T-helper 17 cell (primary cell): ENCODE data around the gene TPMT. TPM values are rescaled to one million over a fixed set of nuclear protein-coding genes. Genes with fewer than 3 reads are reported as not detected.

Experiments used
- ATAC-seq: fragments of 150-1000 bp; cut with Tn5 transposase; 2 replicates; pipeline ENCODE4 v1.10.0; 2021; ENCODE audit warnings: mild to moderate bottlenecking, moderate library complexity
- DNase-seq, 3 donors: peaks; one replicate each; pipeline versions ENCODE4 v3.0.0 to v3.0.0-alpha.2; 2020 to 2021
- H3K9me3 ChIP-seq: one replicate; pipeline ENCODE4 v1.7.0; 2013; ENCODE audit warnings: low read length, mild to moderate bottlenecking; ENCODE audit not compliant: control insufficient read depth, poor library complexity, severe bottlenecking
- H3K27ac Mint-ChIP-seq: one replicate; pipeline ENCODE4 v1.8.0; 2022; ENCODE audit warnings: mild to moderate bottlenecking, moderate library complexity, mixed read lengths
- H3K27me3 Mint-ChIP-seq: one replicate; pipeline ENCODE4 v1.8.0; 2022; ENCODE audit warnings: mixed read lengths
- H3K36me3 Mint-ChIP-seq: one replicate; pipeline ENCODE4 v1.8.0; 2022; ENCODE audit warnings: low read depth, mixed read lengths
- H3K4me1 Mint-ChIP-seq: one replicate; pipeline ENCODE4 v1.8.0; 2022; ENCODE audit warnings: mild to moderate bottlenecking, mixed read lengths
- H3K4me3 Mint-ChIP-seq: one replicate; pipeline ENCODE4 v1.8.0; 2022; ENCODE audit warnings: mild to moderate bottlenecking, moderate library complexity, mixed read lengths
- total RNA-seq, 4 donors: library from RNA in 2 of 4; stranded (reverse) in 2 of 4; gene quantifications; one replicate each; pipeline ENCODE4 v1.2.3 and lab custom pipeline; 2022 to 2026

TPMT gene
- total RNA-seq, 2 donors from 2014 or later = 4.4 to 6.1 TPM

DNA sequence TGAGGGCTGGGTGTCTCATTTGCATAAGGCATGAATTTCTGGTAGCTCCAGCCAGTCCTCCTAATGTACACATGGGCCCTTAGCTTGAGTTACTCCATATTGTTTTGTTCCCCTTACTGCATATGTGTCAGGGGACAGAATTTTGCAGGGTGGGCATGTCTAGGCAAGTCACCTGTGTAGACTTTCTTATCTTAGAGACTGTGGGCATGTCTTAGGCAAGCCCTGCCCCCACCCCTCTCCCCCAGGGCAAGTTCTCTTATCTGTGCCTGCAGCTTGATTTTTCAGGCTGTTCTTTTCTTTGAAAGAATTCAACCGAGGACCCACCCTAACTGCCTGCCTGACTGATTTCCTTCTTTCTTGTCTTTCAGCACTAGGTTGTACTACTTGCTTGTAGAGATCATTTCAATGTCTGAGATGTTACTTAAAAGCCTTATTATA is 64.5 kb downstream of the TPMT start:
- peaks cover 15% of the 10 kb centered on the region for H3K27me3 Mint-ChIP-seq
- no peak overlapping the region for H3K27ac Mint-ChIP-seq
- ATAC-seq (no peak), DNase-seq (no peak)
- no peak overlapping the region for H3K4me3 Mint-ChIP-seq
- no peaks in the 10 kb centered on the region for H3K36me3 Mint-ChIP-seq
- H3K9me3 ChIP-seq = no peaks in the 10 kb centered on the region
- no peaks in the 10 kb centered on the region for H3K4me1 Mint-ChIP-seq

DNA sequence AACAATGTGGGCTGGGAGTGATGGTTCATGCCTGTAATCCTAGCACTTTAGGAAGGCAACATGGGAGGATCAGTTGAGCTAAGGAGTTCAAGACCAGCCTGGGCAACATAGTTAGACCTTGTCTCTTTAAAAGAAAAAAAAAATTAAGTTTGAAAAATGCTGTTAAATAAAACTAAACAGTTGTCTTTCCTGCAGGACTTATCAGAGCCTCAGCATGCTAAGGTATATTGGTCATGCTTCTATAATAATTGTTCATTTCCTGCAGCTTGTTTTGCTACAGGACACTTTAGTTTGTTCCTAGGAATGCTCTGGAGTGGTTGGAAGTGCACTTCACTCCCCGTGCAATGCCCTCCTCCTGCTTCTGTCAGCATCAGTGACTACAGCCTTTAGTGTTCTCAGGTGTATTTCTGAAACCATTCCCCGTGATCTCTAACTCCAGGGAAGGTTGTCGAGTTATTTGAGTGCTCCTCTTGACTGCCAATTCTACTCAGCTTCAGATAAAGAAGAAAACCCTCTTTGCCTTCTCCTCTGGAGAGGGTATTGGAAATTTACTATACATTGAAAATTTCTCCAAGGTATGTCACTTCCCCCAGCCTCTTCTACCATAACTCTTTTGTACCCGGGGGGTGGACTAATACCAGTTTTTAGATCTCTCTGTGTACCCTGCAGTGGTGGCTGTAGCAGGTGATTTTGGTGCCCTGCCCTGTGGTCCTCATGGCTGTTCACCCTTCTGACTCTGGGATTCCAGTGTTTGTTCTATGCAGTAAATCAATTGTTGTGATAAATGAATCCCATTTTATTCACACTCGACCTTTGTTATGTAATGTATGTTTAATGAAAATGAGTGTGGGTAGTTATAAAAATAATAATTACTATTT is 66.2 kb downstream of the TPMT start:
- peaks cover 24% of the 10 kb centered on the region for H3K27me3 Mint-ChIP-seq
- no peak overlapping the region for H3K4me3 Mint-ChIP-seq
- DNase-seq (no peak), ATAC-seq (no peak)
- no peaks in the 10 kb centered on the region for H3K9me3 ChIP-seq
- no peak overlapping the region for H3K27ac Mint-ChIP-seq
- H3K36me3 Mint-ChIP-seq = no peaks in the 10 kb centered on the region
- H3K4me1 Mint-ChIP-seq = no peaks in the 10 kb centered on the region

DNA sequence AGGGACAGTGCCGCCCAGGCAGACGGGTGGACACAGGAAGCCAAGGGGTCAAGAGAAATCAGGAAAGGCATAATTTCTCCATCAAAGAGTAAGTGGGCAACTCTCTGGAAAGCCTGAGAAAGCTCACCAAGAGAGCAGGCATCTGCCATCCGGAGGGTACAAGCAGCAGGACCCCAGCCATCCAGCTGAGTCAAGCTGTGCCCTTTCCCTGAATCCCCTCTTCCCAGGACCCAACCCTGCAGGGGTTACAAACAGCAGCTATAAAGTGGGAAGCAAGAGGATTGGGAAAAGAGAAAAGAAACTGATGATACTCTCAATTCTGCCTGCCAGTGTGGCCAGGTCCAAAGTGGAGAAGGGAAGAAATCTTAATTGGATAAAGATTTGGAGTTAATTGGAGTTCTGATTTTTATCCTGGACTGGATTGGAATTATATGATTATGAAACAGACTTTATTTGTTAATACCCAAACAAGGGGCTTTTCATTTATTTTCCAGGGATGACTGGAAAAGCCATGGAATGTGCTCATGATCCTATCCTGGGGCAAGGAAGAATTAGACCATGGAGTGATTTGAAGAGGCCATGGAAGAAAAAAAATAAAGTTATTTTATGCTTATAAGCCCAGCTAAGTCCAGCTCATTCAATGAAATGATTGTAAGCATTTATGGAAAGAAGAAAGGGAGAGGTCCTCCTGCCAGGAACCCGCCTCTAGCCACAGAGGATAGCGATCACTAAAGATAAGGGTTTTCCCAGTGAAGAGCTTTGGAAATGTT is 67.3 kb downstream of the TPMT start:
- DNase-seq = no peak
- no peaks in the 10 kb centered on the region for H3K9me3 ChIP-seq
- H3K4me3 Mint-ChIP-seq = no peak overlapping the region
- no peaks in the 10 kb centered on the region for H3K4me1 Mint-ChIP-seq
- H3K36me3 Mint-ChIP-seq = no peaks in the 10 kb centered on the region
- no peak for ATAC-seq
- no peak overlapping the region for H3K27ac Mint-ChIP-seq
- peaks cover 24% of the 10 kb centered on the region for H3K27me3 Mint-ChIP-seq

DNA sequence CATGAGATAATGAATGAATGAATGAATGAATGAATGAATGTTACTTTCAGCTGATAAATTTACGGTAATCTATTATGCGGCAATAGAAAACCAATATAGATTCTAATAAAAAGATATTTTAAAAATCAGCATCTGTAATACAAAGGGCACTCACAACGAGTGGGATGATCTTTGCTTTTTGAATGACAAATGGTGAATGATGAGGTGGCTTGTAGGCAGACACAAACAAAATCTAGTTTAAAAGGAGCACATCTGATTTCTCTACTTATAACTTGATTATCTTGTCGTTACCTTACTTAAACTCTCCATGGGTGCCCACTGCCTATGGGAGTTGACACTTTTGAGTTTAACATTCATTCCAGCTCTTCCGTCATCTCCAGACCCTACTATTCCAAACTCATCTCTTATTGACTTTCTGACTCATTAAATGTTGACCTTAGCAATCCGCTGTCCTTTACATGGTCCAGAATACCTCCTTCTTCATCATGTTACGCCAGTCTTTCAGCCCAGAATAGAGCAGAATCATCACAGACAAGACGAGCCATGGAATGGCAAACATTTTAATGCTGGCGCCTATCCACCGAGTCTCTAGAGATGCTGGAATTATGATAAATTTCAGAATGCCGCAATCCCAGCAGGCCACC is 73.7 kb downstream of the TPMT start:
- H3K27me3 Mint-ChIP-seq = peaks cover 18% of the 10 kb centered on the region
- DNase-seq = no peak
- H3K4me3 Mint-ChIP-seq = no peak overlapping the region
- H3K9me3 ChIP-seq = no peaks in the 10 kb centered on the region
- peaks cover 2% of the 10 kb centered on the region for H3K36me3 Mint-ChIP-seq
- no peak for ATAC-seq
- no peaks in the 10 kb centered on the region for H3K4me1 Mint-ChIP-seq
- no peak overlapping the region for H3K27ac Mint-ChIP-seq

DNA sequence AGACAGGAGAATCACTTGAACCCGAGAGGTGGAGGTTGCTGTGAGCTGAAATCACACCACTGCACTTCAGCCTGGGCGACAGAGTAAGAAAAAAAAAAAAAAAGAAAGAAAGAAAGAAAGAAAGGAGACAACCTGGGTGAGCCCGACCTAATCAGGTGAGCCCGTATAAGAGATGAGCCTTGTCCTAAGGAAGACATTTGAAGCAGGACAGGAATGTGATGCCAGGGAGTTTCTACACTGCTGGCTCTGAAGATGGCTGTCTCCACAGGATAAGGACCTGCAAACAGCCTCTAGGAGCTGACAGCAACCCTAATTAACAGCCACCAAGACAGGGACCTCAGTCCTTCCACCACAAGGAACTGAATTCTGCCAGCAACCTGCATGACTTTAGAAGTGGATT is 74.3 kb downstream of the TPMT start:
- no peak overlapping the region for H3K4me3 Mint-ChIP-seq
- no peak for ATAC-seq
- peaks cover 2% of the 10 kb centered on the region for H3K36me3 Mint-ChIP-seq
- H3K9me3 ChIP-seq = no peaks in the 10 kb centered on the region
- H3K27me3 Mint-ChIP-seq = peaks cover 18% of the 10 kb centered on the region
- no peaks in the 10 kb centered on the region for H3K4me1 Mint-ChIP-seq
- no peak overlapping the region for H3K27ac Mint-ChIP-seq
- DNase-seq = no peak

DNA sequence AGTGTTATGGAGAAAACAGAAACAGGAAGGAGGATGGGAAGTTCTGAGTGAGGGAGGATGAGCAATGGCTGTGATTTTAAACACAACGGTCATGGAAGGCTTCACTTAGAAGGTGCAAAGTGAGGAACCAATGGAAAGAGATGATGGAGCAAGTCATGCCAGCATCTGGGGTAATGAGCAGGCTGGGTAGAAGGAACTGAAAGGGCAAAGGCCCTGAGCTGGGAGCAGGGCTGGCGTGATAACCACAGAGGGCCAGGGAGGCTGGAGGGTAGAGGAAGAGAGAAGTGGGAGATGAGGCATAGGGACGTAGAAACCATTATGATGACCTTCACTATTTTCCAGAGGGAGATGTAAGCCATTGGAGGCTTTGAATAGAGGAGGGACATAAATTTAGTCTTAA is 76.0 kb downstream of the TPMT start:
- H3K9me3 ChIP-seq = no peaks in the 10 kb centered on the region
- Mint-ChIP-seq H3K27ac (no peak overlapping the region), H3K36me3 (peaks cover 2% of the 10 kb centered on the region), H3K4me1 (no peaks in the 10 kb centered on the region), H3K27me3 (peaks cover 8% of the 10 kb centered on the region), H3K4me3 (no peak overlapping the region)
- ATAC-seq = no peak
- no peak for DNase-seq

Other genes starting within 250 kb of the TPMT start
- 1 to 10 TPM in 1 of 2 donors, under 1 TPM in 1; 0.68 to 1.4 TPM for gene KIF13A, start 167.4 kb downstream of the TPMT start, total RNA-seq
- under 1 TPM; 0.13 to 0.37 TPM for gene NHLRC1, start 32.4 kb downstream of the TPMT start, total RNA-seq
- 1 to 10 TPM; 8.4 to 8.7 TPM for gene KDM1B, start 345 bp upstream of the TPMT start, total RNA-seq
- 10 to 100 TPM; 70.5 to 73.1 TPM for gene DEK, start 109.5 kb upstream of the TPMT start, total RNA-seq
- gene RNF144B, start 232.3 kb upstream of the TPMT start, total RNA-seq = 1 to 10 TPM; 2.3 to 4.6 TPM